PC-3 (cell line): ENCODE measurements around the gene FOXB1. TPM values are rescaled to one million over a fixed set of nuclear protein-coding genes. Genes with fewer than 3 reads are reported as not detected.

Source experiments
- ATAC-seq: fragments of 200-7000 bp; cut with Tn5 transposase; 2 replicates; pipeline ENCODE4 v1.9.1; 2020; ENCODE audit warnings: mild to moderate bottlenecking, moderate library complexity
- BruUV-seq: library from RNA; stranded (reverse); fragments of 400-500 nt; replicated peaks from 2 replicates; lab custom pipeline; 2021; lab: Mats Ljungman, UMichigan
- CTCF ChIA-PET: fragments of 300-600 bp; sonication (Branson Sonifier 250); formaldehyde crosslinking; loops from one replicate; lab custom pipeline; 2022; ENCODE audit warnings: antibody characterized with exemption; lab: Charles Lee
- POLR2A ChIA-PET: fragments of 300-600 bp; sonication (Branson Sonifier 250); formaldehyde crosslinking; loops from one replicate; lab custom pipeline; 2022; ENCODE audit warnings: antibody characterized with exemption; ENCODE audit not compliant: unreplicated experiment; lab: Charles Lee
- DNase-seq: peaks from one replicate; pipeline ENCODE4 v3.0.0-alpha.2; 2015
- H2AFZ ChIP-seq: fragments of 300-600 bp; sonication (generic); 2 replicates; pipeline ENCODE4 v1.6.0; 2016; ENCODE audit warnings: antibody characterized with exemption, low read length
- H3F3A ChIP-seq: fragments of 300-600 bp; sonication (generic); one replicate; pipeline ENCODE4 v1.6.0; 2017; ENCODE audit warnings: antibody characterized with exemption, low read length, control low read depth, mild to moderate bottlenecking; ENCODE audit not compliant: unreplicated experiment
- H3K27ac ChIP-seq: fragments of 300-600 bp; sonication (generic); 2 replicates; pipeline ENCODE4 v1.5.1; 2016; ENCODE audit warnings: mild to moderate bottlenecking, low read length
- H3K27me3 ChIP-seq: fragments of 300-600 bp; sonication (generic); 2 replicates; pipeline ENCODE4 v1.6.1; 2016; ENCODE audit warnings: low read length, mixed read lengths
- H3K36me3 ChIP-seq: fragments of 300-600 bp; sonication (generic); 2 replicates; pipeline ENCODE4 v1.6.1; 2016; ENCODE audit warnings: low read depth, mixed run types, low read length, mixed read lengths
- H3K4me1 ChIP-seq: fragments of 300-600 bp; sonication (generic); 2 replicates; pipeline ENCODE4 v1.5.1; 2016; ENCODE audit warnings: low read length; ENCODE audit not compliant: insufficient read depth
- H3K4me2 ChIP-seq: fragments of 300-600 bp; sonication (generic); 2 replicates; pipeline ENCODE4 v1.6.0; 2016; ENCODE audit warnings: low read length
- H3K4me3 ChIP-seq: fragments of 300-600 bp; sonication (generic); 2 replicates; pipeline ENCODE4 v1.5.1; 2016; ENCODE audit warnings: mild to moderate bottlenecking, low read length, mixed read lengths
- H3K79me2 ChIP-seq: fragments of 300-600 bp; sonication (generic); 2 replicates; pipeline ENCODE4 v1.6.1; 2017; ENCODE audit warnings: low read length, mixed read lengths
- H3K9ac ChIP-seq: fragments of 300-600 bp; sonication (generic); 2 replicates; pipeline ENCODE4 v1.6.0; 2016; ENCODE audit warnings: mild to moderate bottlenecking, low read length
- H3K9me2 ChIP-seq: fragments of 300-600 bp; sonication (generic); replicated peaks from 2 replicates; pipeline ENCODE4 v1.6.1; 2016; ENCODE audit warnings: mixed run types, low read length, mixed read lengths
- H3K9me3 ChIP-seq: fragments of 300-600 bp; sonication (generic); 2 replicates; pipeline ENCODE4 v1.6.1; 2016; ENCODE audit warnings: low read length, mixed read lengths
- H4K20me1 ChIP-seq: fragments of 300-600 bp; sonication (generic); 2 replicates; pipeline ENCODE4 v1.6.1; 2016; ENCODE audit warnings: low read length, mixed read lengths
- CTCF ChIP-seq: fragments of 300-600 bp; sonication (generic); conservative IDR thresholded peaks from 2 replicates; pipeline ENCODE4 v1.5.1; 2017; ENCODE audit warnings: antibody characterized with exemption, low read depth, mild to moderate bottlenecking, low read length
- EZH2 ChIP-seq: fragments of 300-600 bp; sonication (generic); IDR thresholded peaks from one replicate; pipeline ENCODE4 v1.6.1; 2017; ENCODE audit warnings: antibody characterized with exemption, mild to moderate bottlenecking, low read length; ENCODE audit not compliant: unreplicated experiment
- EZH2phosphoT487 ChIP-seq: fragments of 300-600 bp; sonication (generic); IDR thresholded peaks from 2 replicates; pipeline ENCODE4 v1.6.1; 2018; ENCODE audit warnings: mild to moderate bottlenecking, antibody characterized with exemption, low read length, borderline replicate concordance
- intact Hi-C: fragments of 100-400 bp; cut with micrococcal nuclease; formaldehyde crosslinking; loops from 2 replicates; pipeline ENCODE4 v1.9.0; 2023
- total RNA-seq: library from RNA; depleted of rRNA; stranded (reverse); fragments of >200 nt; gene quantifications from 2 replicates; pipeline ENCODE4 v1.2.3, GENCODE V29; 2014

The FOXB1 gene
- total RNA-seq, 1 experiment from 2014 or later: not detected

- TF ChIP-seq EZH2phosphoT487: no peak
- no peak for TF ChIP-seq CTCF
- no peak for TF ChIP-seq EZH2
- Histone ChIP-seq H3K79me2 (no peaks in the 10 kb centered on the region), H3K9me3 (no peaks in the 10 kb centered on the region), H2AFZ (no peak overlapping the region), H3K36me3 (no peaks in the 10 kb centered on the region), H3F3A (no peaks in the 10 kb centered on the region), H3K4me2 (no peak overlapping the region), H4K20me1 (no peaks in the 10 kb centered on the region), H3K9me2 (no peaks in the 10 kb centered on the region), H3K4me1 (peaks cover 5% of the 10 kb centered on the region; the same call in 1 of the 2 replicates), H3K27ac (no peak overlapping the region), H3K9ac (no peak overlapping the region), H3K4me3 (no peak overlapping the region), H3K27me3 (peaks cover 79% of the 10 kb centered on the region)
- intact Hi-C loops: loop anchor here (5.0 to 10.0 kb wide), 3 partner anchors 65 to 315 kb away; no protein-coding TSS in a partner anchor
- ChIA-PET CTCF (no interaction called here), POLR2A (no interaction called here)
- ATAC-seq (no peak), DNase-seq (no peak)
- BruUV-seq: no TSS peak
Measured at GRCh38 chr15:60009980-60010732, 6.0 kb downstream of the FOXB1 start.

GRCh38 chr15:60010858-60011257 is 6.7 kb downstream of the FOXB1 start:
- CTCF ChIA-PET: no interaction called here
- no peaks in the 10 kb centered on the region for H4K20me1 ChIP-seq

More at GRCh38 chr15:60010858-60011257, 6.7 kb downstream of the FOXB1 start:
- H3K9me2 ChIP-seq: no peaks in the 10 kb centered on the region
- intact Hi-C loops: loop anchor here (10.0 kb wide), 1 partner anchor 64 kb away; no protein-coding TSS in a partner anchor
- H3K4me2 ChIP-seq: no peak overlapping the region
- no peak overlapping the region for H3K9ac ChIP-seq
- DNase-seq: no peak
- peaks cover 5% of the 10 kb centered on the region; the same call in 1 of the 2 replicates for H3K4me1 ChIP-seq
- POLR2A ChIA-PET: no interaction called here
- peaks cover 81% of the 10 kb centered on the region for H3K27me3 ChIP-seq
- no peaks in the 10 kb centered on the region for H3K79me2 ChIP-seq
- no peak overlapping the region for H2AFZ ChIP-seq
- H3K36me3 ChIP-seq: no peaks in the 10 kb centered on the region
- H3K9me3 ChIP-seq: no peaks in the 10 kb centered on the region
- H3K4me3 ChIP-seq: no peak overlapping the region
- H3F3A ChIP-seq: no peaks in the 10 kb centered on the region
- TF ChIP-seq EZH2phosphoT487: no peak
- TF ChIP-seq EZH2: no peak
- no peak for TF ChIP-seq CTCF
- H3K27ac ChIP-seq: no peak overlapping the region
- BruUV-seq: no TSS peak
- no peak for ATAC-seq
